Measurements from ENCODE around the gene PIK3R5. TPM values are rescaled to one million over a fixed set of nuclear protein-coding genes. Genes with fewer than 3 reads are reported as not detected.

Gene PIK3R5
- total RNA-seq, 1 experiment from 2014 or later, result not detected

DNA sequence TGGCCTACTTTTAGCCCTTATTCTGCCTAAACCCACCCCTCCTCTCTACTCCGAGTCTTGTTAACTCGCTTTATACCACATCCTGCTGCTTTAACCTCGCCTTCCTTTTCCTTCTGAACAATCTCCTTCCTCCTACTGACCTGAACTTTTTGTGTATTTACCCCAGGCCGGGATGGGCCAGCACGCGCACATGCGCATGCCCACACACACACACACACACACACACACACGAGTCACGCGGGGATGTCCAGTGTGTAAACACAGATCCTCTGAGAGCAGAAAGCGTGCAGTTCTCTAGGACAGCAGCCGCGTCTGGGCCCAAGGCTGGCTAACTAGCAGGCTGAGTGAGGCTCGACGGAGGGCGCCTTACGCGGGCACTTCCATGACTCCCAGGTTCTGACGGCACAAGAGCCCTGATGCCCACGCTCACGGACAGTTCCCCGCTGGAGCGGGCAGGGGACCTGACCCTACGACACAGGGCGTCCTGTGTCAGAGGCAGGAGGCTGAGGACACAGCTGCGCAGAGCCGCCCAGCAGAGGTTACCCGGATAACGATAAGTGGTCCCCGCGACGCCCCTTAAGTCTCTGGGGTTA, 610 bp downstream of the PIK3R5 start:
- intact Hi-C loops (cut with micrococcal nuclease; ENCODE audit: unreplicated experiment), result no loop called here
- Mint-ChIP-seq H3K36me3 (ENCODE audit: insufficient read depth, unreplicated experiment) (no peaks in the 10 kb centered on the region), H3K4me3 (ENCODE audit: unreplicated experiment) (no peak overlapping the region), H3K4me1 (ENCODE audit: low read depth, unreplicated experiment) (no peaks in the 10 kb centered on the region), H3K27me3 (ENCODE audit: insufficient read depth, unreplicated experiment) (peaks cover 13% of the 10 kb centered on the region), H3K27ac (ENCODE audit: unreplicated experiment) (no peak overlapping the region), H3K9me3 (ENCODE audit: unreplicated experiment) (no peaks in the 10 kb centered on the region)
- DNase-seq, result no peak
- POLR2A ChIA-PET, result no interaction called here
- Histone ChIP-seq H3K36me3 (ENCODE audit: control insufficient read depth, insufficient read depth, low read length) (no peaks in the 10 kb centered on the region), H3K4me1 (no peaks in the 10 kb centered on the region), H3K4me3 (ENCODE audit: low read depth, low read length) (no peak overlapping the region), H3K9me3 (no peaks in the 10 kb centered on the region), H3K27me3 (replicated peaks; ENCODE audit: control insufficient read depth, insufficient read depth, low read length) (no peaks in the 10 kb centered on the region)
- CTCF ChIA-PET, result no interaction called here
- TF ChIP-seq, protein P1, sequence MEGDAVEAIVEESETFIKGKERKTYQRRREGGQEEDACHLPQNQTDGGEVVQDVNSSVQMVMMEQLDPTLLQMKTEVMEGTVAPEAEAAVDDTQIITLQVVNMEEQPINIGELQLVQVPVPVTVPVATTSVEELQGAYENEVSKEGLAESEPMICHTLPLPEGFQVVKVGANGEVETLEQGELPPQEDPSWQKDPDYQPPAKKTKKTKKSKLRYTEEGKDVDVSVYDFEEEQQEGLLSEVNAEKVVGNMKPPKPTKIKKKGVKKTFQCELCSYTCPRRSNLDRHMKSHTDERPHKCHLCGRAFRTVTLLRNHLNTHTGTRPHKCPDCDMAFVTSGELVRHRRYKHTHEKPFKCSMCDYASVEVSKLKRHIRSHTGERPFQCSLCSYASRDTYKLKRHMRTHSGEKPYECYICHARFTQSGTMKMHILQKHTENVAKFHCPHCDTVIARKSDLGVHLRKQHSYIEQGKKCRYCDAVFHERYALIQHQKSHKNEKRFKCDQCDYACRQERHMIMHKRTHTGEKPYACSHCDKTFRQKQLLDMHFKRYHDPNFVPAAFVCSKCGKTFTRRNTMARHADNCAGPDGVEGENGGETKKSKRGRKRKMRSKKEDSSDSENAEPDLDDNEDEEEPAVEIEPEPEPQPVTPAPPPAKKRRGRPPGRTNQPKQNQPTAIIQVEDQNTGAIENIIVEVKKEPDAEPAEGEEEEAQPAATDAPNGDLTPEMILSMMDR (IDR thresholded peaks at IDR 0.05; ENCODE audit: insufficient read depth in 1 of 2, low read depth in 1 of 2, low read length in 1 of 2, severe bottlenecking in 1 of 2, unreplicated experiment in 1 of 2), result no peak
- no TSS peak for BruUV-seq (replicated peaks)

- no peaks in the 10 kb centered on the region for H3K4me1 ChIP-seq
- Mint-ChIP-seq H3K4me3 (ENCODE audit: unreplicated experiment) (no peak overlapping the region), H3K27ac (ENCODE audit: unreplicated experiment) (no peak overlapping the region), H3K27me3 (ENCODE audit: insufficient read depth, unreplicated experiment) (peaks cover 16% of the 10 kb centered on the region), H3K4me1 (ENCODE audit: low read depth, unreplicated experiment) (no peaks in the 10 kb centered on the region), H3K9me3 (ENCODE audit: unreplicated experiment) (no peaks in the 10 kb centered on the region), H3K36me3 (ENCODE audit: insufficient read depth, unreplicated experiment) (no peaks in the 10 kb centered on the region)
- BruUV-seq (replicated peaks), result no TSS peak
- no peaks in the 10 kb centered on the region for H3K27me3 ChIP-seq (replicated peaks; ENCODE audit: control insufficient read depth, insufficient read depth, low read length)
- ChIA-PET CTCF (no interaction called here), POLR2A (no interaction called here)
- TF ChIP-seq, protein P1 (IDR thresholded peaks at IDR 0.05; ENCODE audit: insufficient read depth in 1 of 2, low read depth in 1 of 2, low read length in 1 of 2, severe bottlenecking in 1 of 2, unreplicated experiment in 1 of 2), result no peak
- intact Hi-C loops (cut with micrococcal nuclease; ENCODE audit: unreplicated experiment), result no loop called here
- DNase-seq, result no peak
- no peak overlapping the region for H3K4me3 ChIP-seq (ENCODE audit: low read depth, low read length)
- no peaks in the 10 kb centered on the region for H3K36me3 ChIP-seq (ENCODE audit: control insufficient read depth, insufficient read depth, low read length)
- H3K9me3 ChIP-seq, result no peaks in the 10 kb centered on the region
Measured at GRCh38 chr17:8963647-8964258, 1.8 kb downstream of the PIK3R5 start.

DNA sequence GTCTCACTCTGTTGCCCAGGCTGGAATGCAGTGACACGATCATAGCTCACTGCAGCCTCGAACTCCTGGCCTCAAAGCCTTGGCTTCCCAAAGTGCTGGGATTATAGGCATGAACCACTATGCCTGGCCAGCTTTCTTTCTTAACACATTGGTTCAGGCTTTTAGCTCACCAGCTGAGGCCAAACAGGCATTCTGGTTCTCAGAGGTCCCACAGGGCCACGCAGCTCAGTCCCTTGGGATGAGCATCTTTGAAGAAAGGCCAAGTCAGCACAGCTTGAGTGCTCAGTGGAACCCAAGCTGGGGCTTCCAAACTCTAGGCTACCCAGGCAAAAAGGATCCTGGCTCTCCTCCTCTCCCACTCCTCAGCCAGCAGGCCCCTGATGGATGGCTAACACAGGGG, 2.5 kb downstream of the PIK3R5 start:
- Mint-ChIP-seq H3K27ac (ENCODE audit: unreplicated experiment) (no peak overlapping the region), H3K9me3 (ENCODE audit: unreplicated experiment) (no peaks in the 10 kb centered on the region), H3K4me3 (ENCODE audit: unreplicated experiment) (no peak overlapping the region), H3K36me3 (ENCODE audit: insufficient read depth, unreplicated experiment) (no peaks in the 10 kb centered on the region), H3K4me1 (ENCODE audit: low read depth, unreplicated experiment) (no peaks in the 10 kb centered on the region), H3K27me3 (ENCODE audit: insufficient read depth, unreplicated experiment) (peaks cover 13% of the 10 kb centered on the region)
- DNase-seq, result no peak
- intact Hi-C loops (cut with micrococcal nuclease; ENCODE audit: unreplicated experiment), result no loop called here
- Histone ChIP-seq H3K4me1 (no peaks in the 10 kb centered on the region), H3K27me3 (replicated peaks; ENCODE audit: control insufficient read depth, insufficient read depth, low read length) (no peaks in the 10 kb centered on the region), H3K36me3 (ENCODE audit: control insufficient read depth, insufficient read depth, low read length) (no peaks in the 10 kb centered on the region), H3K9me3 (no peaks in the 10 kb centered on the region), H3K4me3 (ENCODE audit: low read depth, low read length) (no peak overlapping the region)
- TF ChIP-seq, protein P1 (IDR thresholded peaks at IDR 0.05; ENCODE audit: insufficient read depth in 1 of 2, low read depth in 1 of 2, low read length in 1 of 2, severe bottlenecking in 1 of 2, unreplicated experiment in 1 of 2), result no peak
- no TSS peak for BruUV-seq (replicated peaks)
- POLR2A ChIA-PET, result no interaction called here
- CTCF ChIA-PET, result no interaction called here
